ENCODE data around the gene DICER1.
"Not testable (repeated sequence)": the region's sequence is repeated elsewhere in the genome, so short reads cannot be mapped to it uniquely, and the experiment has no call there.

GRCh38 chr14:95201745-95202144 is 44.4 kb upstream of the DICER1 start:
- TF ChIP-seq SUZ12 (IDR thresholded peaks at IDR 0.05); NFRKB (IDR thresholded peaks at IDR 0.05); BHLHE40 (IDR thresholded peaks at IDR 0.05; ENCODE audit: borderline replicate concordance); SP1 (IDR thresholded peaks at IDR 0.05); LEF1 (IDR thresholded peaks at IDR 0.05; ENCODE audit: borderline replicate concordance); ZNF384 (IDR thresholded peaks at IDR 0.05); FOXK2 (IDR thresholded peaks at IDR 0.05); ARNT (IDR thresholded peaks at IDR 0.05); CTBP1 (IDR thresholded peaks at IDR 0.05; ENCODE audit: borderline replicate concordance): not testable (repeated sequence)

All from HEK293T (cell line).